Activated CD4-positive, CD25-positive, alpha-beta regulatory T cell treated with anti-CD3 and anti-CD28 coated beads, Interleukin-2, amount 50 U/mL, for 24 hours (primary cell): ENCODE measurements around the gene RPL13.

Source experiments
- ATAC-seq, 2 donors: fragments of 150-1000 bp; cut with Tn5 transposase; one replicate each; pipeline ENCODE4 v1.10.0; 2021; ENCODE audit warnings: mild to moderate bottlenecking in 1 of 2, moderate library complexity in 1 of 2

The RPL13 gene

DNA sequence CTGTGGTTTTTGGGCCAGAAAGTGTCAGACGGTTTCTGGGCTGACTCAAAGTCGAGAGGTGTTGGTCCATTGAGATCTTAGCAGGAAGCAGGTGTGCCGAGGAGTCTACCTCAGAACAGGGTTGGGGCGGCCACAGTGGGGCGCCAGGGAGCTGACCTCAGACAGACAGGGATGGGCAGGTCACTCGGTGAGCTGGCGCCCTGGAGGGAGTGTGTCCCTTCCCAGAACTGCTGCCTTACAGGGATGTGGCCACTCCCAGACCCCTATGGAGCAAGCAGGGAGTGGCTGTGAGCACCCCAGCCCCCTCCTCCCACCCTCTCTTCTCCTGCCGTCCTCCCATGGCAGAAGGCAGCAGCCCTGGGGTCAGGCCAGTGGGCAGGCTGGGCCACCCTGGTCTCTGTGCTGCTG, 39.0 kb downstream of the RPL13 start:
- peak in 1 of 2 donors; percentile 14 for ATAC-seq

- no peak for ATAC-seq
Measured at GRCh38 chr16:89599902-89600301, 39.4 kb downstream of the RPL13 start.

GRCh38 chr16:89600427-89600826, 39.9 kb downstream of the RPL13 start:
- ATAC-seq, result no peak

- no peak for ATAC-seq
Measured at GRCh38 chr16:89600956-89601355, 40.5 kb downstream of the RPL13 start.

DNA sequence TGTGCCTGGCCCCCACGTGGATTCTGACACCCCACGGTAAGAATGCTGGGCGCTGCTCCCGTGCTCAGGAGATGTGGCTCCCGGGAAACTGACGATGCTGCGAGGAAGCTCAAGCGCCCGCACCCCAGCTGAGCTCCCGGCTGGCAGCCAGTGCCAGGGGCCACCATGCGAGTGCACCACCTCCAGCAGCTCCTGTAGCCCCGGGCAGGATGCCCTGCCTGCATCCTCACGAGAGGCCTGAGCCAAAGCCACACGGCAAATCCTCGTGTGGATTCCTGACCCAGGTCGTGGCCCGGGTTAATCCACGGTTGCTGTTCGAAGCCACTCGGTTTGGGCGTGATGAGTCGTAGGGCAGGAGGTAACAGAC, 41.4 kb downstream of the RPL13 start:
- no peak for ATAC-seq

GRCh38 chr16:89602273-89602951, 41.9 kb downstream of the RPL13 start:
- ATAC-seq, result peak; percentile 92 to 94

DNA sequence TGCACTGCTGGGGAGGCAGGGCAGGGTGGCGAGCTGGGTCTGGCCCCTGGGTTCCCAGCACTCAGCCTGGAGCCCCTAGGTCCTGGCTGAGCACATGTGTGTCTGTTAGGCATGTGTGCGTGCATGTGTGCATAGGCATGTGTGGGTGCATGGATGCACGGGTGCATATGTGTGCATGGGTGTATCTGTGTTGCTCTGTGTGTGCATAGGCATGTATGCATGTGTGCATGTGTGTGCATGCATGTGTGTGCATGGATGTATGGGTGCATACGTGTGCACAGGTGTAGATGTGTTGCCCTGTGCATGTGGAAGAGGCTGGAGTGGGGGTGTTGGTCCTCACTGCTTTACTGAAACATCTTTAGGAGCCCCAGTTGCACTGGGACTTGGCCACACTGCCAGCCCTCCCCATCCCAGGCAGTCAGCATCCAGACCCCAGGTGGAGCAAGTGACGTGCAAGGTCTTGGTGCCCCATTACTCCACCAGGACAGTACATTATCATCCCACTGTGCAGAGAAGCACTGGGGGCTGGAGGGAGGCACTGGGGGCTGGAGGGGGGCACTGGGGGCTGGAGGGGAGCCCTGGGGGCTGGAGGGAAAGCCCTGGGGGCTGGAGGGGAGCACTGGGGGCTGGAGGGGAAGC, 42.6 kb downstream of the RPL13 start:
- no peak for ATAC-seq

- ATAC-seq, result no peak
Measured at GRCh38 chr16:89604764-89605163, 44.3 kb downstream of the RPL13 start.

DNA sequence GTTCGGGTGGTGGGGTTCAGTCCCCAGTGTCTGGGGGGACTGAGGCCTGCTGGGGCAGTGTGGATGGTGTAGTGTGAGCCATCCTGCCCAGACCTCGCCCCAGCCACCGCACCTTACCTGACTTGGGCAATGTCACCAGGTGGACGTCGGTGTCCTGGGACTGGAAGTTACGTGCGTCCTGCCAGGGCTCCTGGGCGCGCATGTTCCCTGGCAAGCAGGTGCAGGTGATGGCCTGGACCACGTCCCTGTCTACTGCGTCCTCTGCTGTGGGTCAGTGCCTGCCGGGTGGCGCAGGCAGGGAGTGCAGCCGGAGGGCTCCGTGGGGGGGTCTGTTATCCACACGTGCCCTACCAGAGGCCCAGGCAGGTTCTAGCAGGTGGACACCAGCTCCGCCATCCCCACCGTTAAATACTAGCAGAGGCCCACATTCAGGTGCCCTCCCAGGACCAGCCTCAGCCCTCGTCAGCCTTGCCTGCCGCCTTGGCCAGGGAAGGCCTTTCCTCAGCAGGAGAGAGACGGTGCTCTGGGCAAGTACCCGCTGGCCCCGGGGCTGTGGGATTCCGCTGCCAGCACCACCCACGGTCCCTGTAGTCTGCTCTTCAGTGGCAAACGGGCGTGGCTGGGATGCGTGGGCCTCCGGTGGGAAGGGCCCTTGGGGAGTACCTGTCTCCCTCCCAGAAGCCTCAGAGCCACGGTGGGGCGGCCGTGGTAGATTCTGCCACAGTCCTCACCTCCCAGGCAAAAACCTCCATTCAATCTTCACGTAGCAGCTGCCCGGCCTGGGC, 44.9 kb downstream of the RPL13 start:
- no peak for ATAC-seq

GRCh38 chr16:89606006-89606405, 45.5 kb downstream of the RPL13 start:
- no peak for ATAC-seq

DNA sequence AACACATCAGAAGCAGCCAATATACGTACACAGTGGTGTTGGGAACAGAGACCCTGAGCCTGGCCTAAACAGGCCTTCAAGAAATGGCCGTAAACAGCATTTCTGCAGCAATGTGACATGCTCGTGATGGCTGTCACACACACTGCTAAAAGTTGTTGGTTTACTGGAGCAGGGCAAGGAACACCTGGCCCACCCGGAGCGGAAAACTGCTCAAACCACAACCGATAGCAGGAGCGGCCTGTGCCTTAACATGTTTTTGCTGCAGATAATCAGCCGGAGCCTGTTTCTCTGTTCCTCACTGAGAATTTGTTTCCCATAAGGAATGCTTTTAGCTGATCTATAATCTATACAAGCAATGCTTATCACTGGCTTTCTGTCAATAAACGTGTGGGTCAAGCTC, 47.0 kb downstream of the RPL13 start:
- ATAC-seq, result no peak

- no peak for ATAC-seq
Measured at GRCh38 chr16:89607937-89608740, 47.7 kb downstream of the RPL13 start.

GRCh38 chr16:89610108-89610453, 49.6 kb downstream of the RPL13 start:
- no peak for ATAC-seq

DNA sequence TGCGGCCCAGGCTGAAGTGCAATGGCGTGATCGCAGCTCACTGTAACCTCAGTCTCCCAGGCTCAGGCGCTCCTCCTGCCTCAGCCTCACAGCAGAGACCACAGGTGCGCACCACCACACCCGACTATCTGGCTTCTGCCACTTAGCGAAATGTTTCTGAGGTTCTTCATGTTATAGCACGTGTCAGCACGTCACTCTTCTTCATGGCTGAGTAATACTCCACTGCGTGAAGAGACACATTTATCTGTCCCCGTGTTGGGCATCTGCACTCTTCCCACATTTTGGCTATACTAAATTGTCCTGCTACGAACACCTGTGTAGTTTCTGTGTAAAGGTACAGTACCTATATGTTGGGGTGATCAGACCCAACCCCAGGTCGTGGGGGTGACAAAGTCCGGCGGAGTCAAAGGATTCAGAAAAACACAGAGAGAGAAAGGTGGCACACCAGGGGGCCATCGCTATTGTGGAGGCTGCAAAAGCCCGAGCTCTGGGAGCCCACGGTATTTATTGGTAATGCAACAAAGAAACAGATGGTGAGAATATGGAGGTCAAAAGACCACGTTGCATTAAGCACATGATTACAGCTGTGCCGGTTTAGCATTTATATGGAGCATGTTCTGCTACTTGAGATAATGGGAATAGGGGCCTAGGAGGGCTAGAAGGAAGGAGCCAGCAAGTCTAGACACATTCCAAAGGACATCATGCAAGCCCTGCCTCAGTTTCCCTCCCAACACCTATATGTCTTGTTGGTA, 52.1 kb downstream of the RPL13 start:
- no peak for ATAC-seq

GRCh38 chr16:89613231-89613953, 52.9 kb downstream of the RPL13 start, which contains the start of gene DPEP1:
Gene DPEP1, plus strand, starts transcription at chr16:89613642. Its CDS starts 16,769 bp downstream, at chr16:89630411.
- ATAC-seq, result no peak

GRCh38 chr16:89613954-89614459, 53.5 kb downstream of the RPL13 start:
- no peak for ATAC-seq
